HCT116 (cell line): ENCODE measurements around the gene TBL1X. TPM values are rescaled to one million over a fixed set of nuclear protein-coding genes. Genes with fewer than 3 reads are reported as not detected.

ENCODE experiments used
- ATAC-seq: fragments of 200-7000 bp; cut with Tn5 transposase; 2 replicates; pipeline ENCODE4 v1.9.1; 2020; ENCODE audit warnings: mild to moderate bottlenecking, moderate library complexity
- BruUV-seq: library from RNA; stranded (reverse); fragments of 400-500 nt; replicated peaks from 2 replicates; lab custom pipeline; 2021; lab: Mats Ljungman, UMichigan
- CTCF ChIA-PET: fragments of 300-600 bp; sonication (Branson Sonifier 250); formaldehyde crosslinking; loops from one replicate; lab custom pipeline; 2021; ENCODE audit warnings: antibody characterized with exemption; lab: Charles Lee
- POLR2A ChIA-PET: fragments of 300-600, 350-600 bp; sonication (Branson Sonifier 250); formaldehyde crosslinking; loops from one replicate; lab custom pipeline; 2021; ENCODE audit warnings: antibody characterized with exemption; lab: Charles Lee
- RAD21 ChIA-PET, 2 experiments: fragments of 300-600 bp; sonication (Branson Sonifier 250); formaldehyde crosslinking; loops; one replicate each; lab custom pipeline; 2023; ENCODE audit warnings: low total read pairs in 2 of 2; ENCODE audit not compliant: uncharacterized antibody in 2 of 2, unreplicated experiment in 2 of 2, low non-redundant PET in 1 of 2; lab: Charles Lee
- DNase-seq: peaks from one replicate; pipeline ENCODE4 v3.0.0-alpha.2; 2010; ENCODE audit warnings: low read depth, low spot score
- H2AFZ ChIP-seq: fragments of 200-600 bp; shearing (Covaris generic), sonication (generic); 2 replicates; pipeline ENCODE4 v1.6.1; 2017; ENCODE audit warnings: low read depth, mixed run types, mixed read lengths, antibody characterized with exemption, low read length; ENCODE audit not compliant: poor library complexity, severe bottlenecking
- H3K27ac ChIP-seq: 2 replicates; pipeline ENCODE4 v1.5.1; 2012; ENCODE audit warnings: low read depth, low read length
- H3K27me3 ChIP-seq: fragments of 200-600 bp; sonication (generic); 2 replicates; pipeline ENCODE4 v1.6.1; 2016; ENCODE audit warnings: mixed run types, low read length, mixed read lengths; ENCODE audit not compliant: insufficient read depth
- H3K36me3 ChIP-seq, 2 experiments: fragments of 200-500 bp in 1 of 2; fragments of 200-600 bp in 1 of 2; sonication (Bioruptor generic) in 1 of 2; sonication (generic) in 1 of 2; 2 replicates each; pipeline versions ENCODE4 v1.5.1 to v1.6.1; 2014 to 2016; ENCODE audit warnings: low read length in 2 of 2, inconsistent platforms in 1 of 2, mixed read lengths in 1 of 2, mixed run types in 1 of 2; ENCODE audit not compliant: insufficient read depth in 2 of 2, control insufficient read depth in 1 of 2
- H3K4me1 ChIP-seq, 2 experiments: fragments of 200-600 bp in 1 of 2; sonication (generic) in 1 of 2; 2 replicates each; pipeline versions ENCODE4 v1.5.1 to v1.6.1; 2012 to 2017; ENCODE audit warnings: low read length in 2 of 2, inconsistent platforms in 1 of 2, mild to moderate bottlenecking in 1 of 2, mixed read lengths in 1 of 2, mixed run types in 1 of 2, moderate library complexity in 1 of 2; ENCODE audit not compliant: insufficient read depth in 2 of 2, control insufficient read depth in 1 of 2
- H3K4me2 ChIP-seq: fragments of 200-600 bp; sonication (generic); 2 replicates; pipeline ENCODE4 v1.6.1; 2017; ENCODE audit warnings: mixed run types, low read length, mixed read lengths
- H3K4me3 ChIP-seq, 2 experiments: fragments of 200-600 bp in 1 of 2; sonication (generic) in 1 of 2; replicated peaks in 1 of 2; 2 replicates each; pipeline ENCODE4 v1.5.1; 2011 to 2016; ENCODE audit warnings: low read length in 2 of 2, control low read depth in 1 of 2, low read depth in 1 of 2, mild to moderate bottlenecking in 1 of 2, mixed read lengths in 1 of 2, mixed run types in 1 of 2
- H3K79me2 ChIP-seq: fragments of 200-600 bp; sonication (generic); 2 replicates; pipeline ENCODE4 v1.6.1; 2017; ENCODE audit warnings: mild to moderate bottlenecking, mixed run types, low read length, moderate library complexity, mixed read lengths; ENCODE audit not compliant: insufficient read depth
- H3K9ac ChIP-seq: fragments of 200-600 bp; sonication (generic); 2 replicates; pipeline ENCODE4 v1.6.1; 2016; ENCODE audit warnings: low read length, mixed read lengths
- H3K9me2 ChIP-seq: fragments of 200-600 bp; sonication (generic), shearing (Covaris generic); 2 replicates; pipeline ENCODE4 v1.6.1; 2017; ENCODE audit warnings: mixed run types, mild to moderate bottlenecking, moderate library complexity; ENCODE audit not compliant: insufficient read depth
- H3K9me3 ChIP-seq, 2 experiments: fragments of 200-500 bp in 1 of 2; fragments of 200-600 bp in 1 of 2; sonication (Bioruptor generic) in 1 of 2; sonication (generic) in 1 of 2; 2 replicates each; pipeline ENCODE4 v1.6.1; 2014 to 2017; ENCODE audit warnings: low read length in 2 of 2, mixed read lengths in 2 of 2, inconsistent platforms in 1 of 2, low read depth in 1 of 2, mild to moderate bottlenecking in 1 of 2, mixed run types in 1 of 2, moderate library complexity in 1 of 2; ENCODE audit not compliant: control insufficient read depth in 1 of 2, insufficient read depth in 1 of 2
- H4K20me1 ChIP-seq: fragments of 200-600 bp; sonication (generic), shearing (Covaris generic); 2 replicates; pipeline ENCODE4 v1.6.1; 2017; ENCODE audit warnings: mixed run types, mild to moderate bottlenecking, moderate library complexity; ENCODE audit not compliant: insufficient read depth
- CEBPB ChIP-seq: IDR thresholded peaks from 2 replicates; pipeline ENCODE4 v1.6.1; 2012; ENCODE audit warnings: low read depth
- ELF1 ChIP-seq: IDR thresholded peaks from 2 replicates; pipeline ENCODE4 v1.6.1; 2012; ENCODE audit warnings: low read depth, borderline replicate concordance
- EZH2 ChIP-seq: fragments of 200-600 bp; sonication (generic); IDR thresholded peaks from 2 replicates; pipeline ENCODE4 v1.6.1; 2017; ENCODE audit warnings: antibody characterized with exemption, mixed run types
- EZH2phosphoT487 ChIP-seq: fragments of 200-600 bp; IDR thresholded peaks from 2 replicates; pipeline ENCODE4 v1.6.1; 2018; ENCODE audit warnings: antibody characterized with exemption, borderline replicate concordance
- JUND ChIP-seq: IDR thresholded peaks from 2 replicates; pipeline ENCODE4 v1.6.1; 2012
- POLR2A ChIP-seq: IDR thresholded peaks from 2 replicates; pipeline ENCODE4 v1.7.0; 2011; ENCODE audit warnings: borderline replicate concordance; ENCODE audit not compliant: insufficient read depth, insufficient read length; ENCODE audit errors: extremely low read depth
- POLR2AphosphoS5 ChIP-seq: IDR thresholded peaks from 2 replicates; pipeline ENCODE4 v1.6.1; 2011; ENCODE audit warnings: mild to moderate bottlenecking, low read depth, low read length, moderate library complexity
- SP1 ChIP-seq: IDR thresholded peaks from 2 replicates; pipeline ENCODE4 v1.6.1; 2012; ENCODE audit warnings: low read depth
- SRF ChIP-seq: IDR thresholded peaks from 2 replicates; pipeline ENCODE4 v1.6.1; 2012; ENCODE audit warnings: low read depth
- YY1 ChIP-seq: IDR thresholded peaks from 2 replicates; pipeline ENCODE4 v1.6.1; 2011; ENCODE audit warnings: low read length, low read depth, moderate library complexity, mild to moderate bottlenecking; ENCODE audit not compliant: insufficient replicate concordance; ENCODE audit errors: extremely low read depth
- ZFX ChIP-seq: fragments of 450-650 bp; IDR thresholded peaks from 2 replicates; pipeline ENCODE4 v1.6.1; 2017
- ZNF274 ChIP-seq: fragments of 200-500 bp; sonication (Bioruptor generic); IDR thresholded peaks from 2 replicates; pipeline ENCODE4 v1.6.1; 2014; ENCODE audit warnings: mild to moderate bottlenecking, low read depth, low read length, inconsistent platforms
- intact Hi-C: fragments of 100-400 bp; cut with micrococcal nuclease; formaldehyde crosslinking; loops from 2 replicates; pipeline ENCODE4 v1.10.0; 2022
- total RNA-seq: library from RNA; stranded (reverse); gene quantifications from one replicate; pipeline ENCODE4 v1.2.1, GENCODE V29; 2021; ENCODE audit not compliant: unreplicated experiment
- TF ChIP-seq, protein P1 (sequence below): IDR thresholded peaks from 2 replicates; pipeline ENCODE4 v1.6.1; 2012
- TF ChIP-seq, protein P2 (sequence below), 3 experiments: fragments of 200-600 bp in 1 of 3; sonication (generic) in 1 of 3; IDR thresholded peaks in 2 of 3; conservative IDR thresholded peaks in 1 of 3; 2 replicates each; pipeline ENCODE4 v1.5.1; 2012 to 2017; ENCODE audit warnings: low read depth in 2 of 3, low read length in 2 of 3, antibody characterized with exemption in 1 of 3, borderline replicate concordance in 1 of 3, control low read depth in 1 of 3, mild to moderate bottlenecking in 1 of 3, mixed read lengths in 1 of 3, mixed run types in 1 of 3, moderate library complexity in 1 of 3; ENCODE audit not compliant: insufficient read depth in 1 of 3

Gene TBL1X
- total RNA-seq, 1 experiment from 2014 or later = 37.8 TPM

- H3K4me3 ChIP-seq = no peak overlapping the region
- no peak overlapping the region for H3K4me2 ChIP-seq
- ChIA-PET CTCF (no interaction called here), POLR2A (no interaction called here), RAD21 (no interaction called here)
- peaks cover 20% of the 10 kb centered on the region; the same call in 1 of the 2 replicates for H3K79me2 ChIP-seq
- H3K36me3 ChIP-seq = no peaks in the 10 kb centered on the region
- no TSS peak for BruUV-seq
- H3K27ac ChIP-seq = no peak overlapping the region
- ATAC-seq (no peak), DNase-seq (no peak)
- H3K9me3 ChIP-seq = no peaks in the 10 kb centered on the region
- H4K20me1 ChIP-seq = no peaks in the 10 kb centered on the region
- no peak overlapping the region for H2AFZ ChIP-seq
- no peaks in the 10 kb centered on the region for H3K4me1 ChIP-seq
- no peak overlapping the region for H3K9ac ChIP-seq
- H3K27me3 ChIP-seq = no peaks in the 10 kb centered on the region
- no peaks in the 10 kb centered on the region for H3K9me2 ChIP-seq
- no peak for TF ChIP-seq EZH2
- TF ChIP-seq SP1 = no peak
- TF ChIP-seq, protein P1, sequence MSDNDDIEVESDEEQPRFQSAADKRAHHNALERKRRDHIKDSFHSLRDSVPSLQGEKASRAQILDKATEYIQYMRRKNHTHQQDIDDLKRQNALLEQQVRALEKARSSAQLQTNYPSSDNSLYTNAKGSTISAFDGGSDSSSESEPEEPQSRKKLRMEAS = no peak
- TF ChIP-seq POLR2AphosphoS5 = no peak
- no peak for TF ChIP-seq ZNF274
- TF ChIP-seq CEBPB = no peak
- no peak for TF ChIP-seq SRF
- TF ChIP-seq YY1 = no peak
- no peak for TF ChIP-seq JUND
- TF ChIP-seq ELF1 = no peak
- no peak for TF ChIP-seq EZH2phosphoT487
- TF ChIP-seq, protein P2, sequence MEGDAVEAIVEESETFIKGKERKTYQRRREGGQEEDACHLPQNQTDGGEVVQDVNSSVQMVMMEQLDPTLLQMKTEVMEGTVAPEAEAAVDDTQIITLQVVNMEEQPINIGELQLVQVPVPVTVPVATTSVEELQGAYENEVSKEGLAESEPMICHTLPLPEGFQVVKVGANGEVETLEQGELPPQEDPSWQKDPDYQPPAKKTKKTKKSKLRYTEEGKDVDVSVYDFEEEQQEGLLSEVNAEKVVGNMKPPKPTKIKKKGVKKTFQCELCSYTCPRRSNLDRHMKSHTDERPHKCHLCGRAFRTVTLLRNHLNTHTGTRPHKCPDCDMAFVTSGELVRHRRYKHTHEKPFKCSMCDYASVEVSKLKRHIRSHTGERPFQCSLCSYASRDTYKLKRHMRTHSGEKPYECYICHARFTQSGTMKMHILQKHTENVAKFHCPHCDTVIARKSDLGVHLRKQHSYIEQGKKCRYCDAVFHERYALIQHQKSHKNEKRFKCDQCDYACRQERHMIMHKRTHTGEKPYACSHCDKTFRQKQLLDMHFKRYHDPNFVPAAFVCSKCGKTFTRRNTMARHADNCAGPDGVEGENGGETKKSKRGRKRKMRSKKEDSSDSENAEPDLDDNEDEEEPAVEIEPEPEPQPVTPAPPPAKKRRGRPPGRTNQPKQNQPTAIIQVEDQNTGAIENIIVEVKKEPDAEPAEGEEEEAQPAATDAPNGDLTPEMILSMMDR (IDR thresholded peaks at IDR 0.05 in 2 of 3, conservative IDR thresholded peaks at IDR 0.05 in 1 of 3; ENCODE audit: borderline replicate concordance in 1 of 3, insufficient read depth in 1 of 3, low read depth in 2 of 3, low read length in 2 of 3) = no peak
- no peak for TF ChIP-seq ZFX
- TF ChIP-seq POLR2A = no peak
- intact Hi-C loops = no loop called here
These were observed 12.1 kb downstream of the TBL1X start for GRCh38 chrX:9476810-9477575.
